Hair follicular keratinocyte (primary cell): ENCODE measurements around the gene GSTT2B. TPM values are rescaled to one million over a fixed set of nuclear protein-coding genes. Genes with fewer than 3 reads are reported as not detected.

Experiments
- total RNA-seq: library from RNA; depleted of rRNA; stranded (reverse); fragments of >200 nt; gene quantifications from 2 replicates; pipeline ENCODE4 v1.2.3, GENCODE V29; 2015

GSTT2B gene, protein sequence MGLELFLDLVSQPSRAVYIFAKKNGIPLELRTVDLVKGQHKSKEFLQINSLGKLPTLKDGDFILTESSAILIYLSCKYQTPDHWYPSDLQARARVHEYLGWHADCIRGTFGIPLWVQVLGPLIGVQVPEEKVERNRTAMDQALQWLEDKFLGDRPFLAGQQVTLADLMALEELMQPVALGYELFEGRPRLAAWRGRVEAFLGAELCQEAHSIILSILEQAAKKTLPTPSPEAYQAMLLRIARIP
- total RNA-seq: 2.4 and 6.5 TPM in 2 replicates

DNA sequence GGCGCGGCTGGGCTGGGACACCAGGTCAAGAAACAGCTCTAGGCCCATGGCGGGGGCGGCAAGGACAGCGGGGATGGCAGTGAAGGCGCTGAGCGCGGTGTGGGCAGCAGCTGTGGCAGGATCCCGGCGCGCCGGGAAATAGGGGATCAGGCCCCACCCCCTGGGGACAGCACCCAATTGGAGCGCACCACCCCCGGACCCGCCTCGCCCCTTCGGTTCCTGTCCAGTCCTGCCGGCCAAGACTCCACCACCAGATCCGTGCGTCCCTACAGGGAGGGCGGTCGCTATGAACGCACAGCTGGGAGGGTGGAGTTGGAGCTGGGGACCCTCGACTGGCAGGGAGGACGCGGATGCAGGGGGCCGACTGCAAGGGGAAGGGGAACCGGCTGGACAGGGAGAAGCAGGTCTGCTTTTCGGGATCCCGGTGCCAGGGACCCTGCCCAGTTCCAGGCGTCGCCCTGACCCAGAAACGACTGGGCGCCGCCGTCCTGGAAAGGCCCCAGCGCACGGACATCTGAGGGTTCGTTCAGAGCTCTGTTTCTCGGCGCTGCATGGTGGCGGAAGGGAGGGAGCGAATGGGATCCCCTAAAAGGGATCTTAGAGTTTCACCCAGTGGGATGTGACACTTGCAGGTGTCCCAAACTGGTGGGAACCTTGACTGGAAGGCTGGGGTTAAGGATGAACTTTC, at the start of gene GSTT2B:
Gene GSTT2B, minus strand, starts transcription at position 112 of the 688 bp plus-strand sequence. Its CDS starts 64 bp downstream, at position 48.

DNA sequence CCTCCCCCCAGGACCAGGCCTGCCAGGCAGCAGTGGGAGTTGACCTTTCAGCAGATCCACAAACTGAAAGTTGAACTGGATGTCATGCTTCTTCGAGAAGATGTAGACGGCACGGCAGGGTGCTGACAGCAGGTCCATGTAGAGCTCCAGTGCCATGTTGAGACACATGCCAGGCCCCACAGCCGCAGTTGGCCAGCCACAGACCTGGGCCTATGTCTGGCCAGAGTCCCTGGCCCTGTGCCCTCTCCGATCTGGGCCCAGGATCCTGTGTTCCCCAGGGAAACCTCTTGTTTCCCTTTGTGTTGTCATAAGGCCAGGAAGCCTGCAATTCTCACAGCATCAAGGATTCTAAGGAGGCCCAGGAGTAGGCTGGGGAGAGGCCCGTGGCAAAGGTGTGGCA, 44.2 kb upstream of the GSTT2B start, which contains the start of gene GSTT4:
Gene GSTT4, minus strand, starts transcription at position 253 of the 400 bp plus-strand sequence. Its CDS starts 97 bp downstream, at position 156.

DNA sequence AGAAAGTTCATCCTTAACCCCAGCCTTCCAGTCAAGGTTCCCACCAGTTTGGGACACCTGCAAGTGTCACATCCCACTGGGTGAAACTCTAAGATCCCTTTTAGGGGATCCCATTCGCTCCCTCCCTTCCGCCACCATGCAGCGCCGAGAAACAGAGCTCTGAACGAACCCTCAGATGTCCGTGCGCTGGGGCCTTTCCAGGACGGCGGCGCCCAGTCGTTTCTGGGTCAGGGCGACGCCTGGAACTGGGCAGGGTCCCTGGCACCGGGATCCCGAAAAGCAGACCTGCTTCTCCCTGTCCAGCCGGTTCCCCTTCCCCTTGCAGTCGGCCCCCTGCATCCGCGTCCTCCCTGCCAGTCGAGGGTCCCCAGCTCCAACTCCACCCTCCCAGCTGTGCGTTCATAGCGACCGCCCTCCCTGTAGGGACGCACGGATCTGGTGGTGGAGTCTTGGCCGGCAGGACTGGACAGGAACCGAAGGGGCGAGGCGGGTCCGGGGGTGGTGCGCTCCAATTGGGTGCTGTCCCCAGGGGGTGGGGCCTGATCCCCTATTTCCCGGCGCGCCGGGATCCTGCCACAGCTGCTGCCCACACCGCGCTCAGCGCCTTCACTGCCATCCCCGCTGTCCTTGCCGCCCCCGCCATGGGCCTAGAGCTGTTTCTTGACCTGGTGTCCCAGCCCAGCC, 18.7 kb upstream of the GSTT2B start, which contains the start of gene GSTT2:
Gene GSTT2, plus strand, starts transcription at position 578 of the 684 bp plus-strand sequence.

DNA sequence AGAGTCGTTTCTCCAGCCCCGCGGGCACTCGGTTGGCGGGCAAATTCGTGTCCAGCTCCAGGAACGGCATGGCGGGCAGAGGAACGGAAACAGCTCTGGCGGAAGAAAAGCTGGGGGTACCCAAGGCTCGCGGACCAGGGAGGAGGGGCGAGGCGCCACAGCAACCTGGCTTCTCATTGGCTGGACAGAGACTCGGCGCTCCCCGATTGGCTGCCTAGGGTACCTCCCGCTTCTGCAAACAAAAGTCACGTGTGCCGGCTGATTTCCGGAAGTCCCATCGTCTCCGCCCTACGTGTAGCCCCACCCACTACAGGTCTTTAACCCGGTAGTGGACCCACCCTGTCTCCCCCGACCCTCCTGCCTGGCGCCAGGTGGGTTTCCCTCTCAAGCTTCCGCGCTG, 13.3 kb upstream of the GSTT2B start, which contains the start of gene DDT:
Gene DDT, minus strand, starts transcription at position 97 of the 400 bp plus-strand sequence. Its CDS starts 27 bp downstream, at position 70.

DNA sequence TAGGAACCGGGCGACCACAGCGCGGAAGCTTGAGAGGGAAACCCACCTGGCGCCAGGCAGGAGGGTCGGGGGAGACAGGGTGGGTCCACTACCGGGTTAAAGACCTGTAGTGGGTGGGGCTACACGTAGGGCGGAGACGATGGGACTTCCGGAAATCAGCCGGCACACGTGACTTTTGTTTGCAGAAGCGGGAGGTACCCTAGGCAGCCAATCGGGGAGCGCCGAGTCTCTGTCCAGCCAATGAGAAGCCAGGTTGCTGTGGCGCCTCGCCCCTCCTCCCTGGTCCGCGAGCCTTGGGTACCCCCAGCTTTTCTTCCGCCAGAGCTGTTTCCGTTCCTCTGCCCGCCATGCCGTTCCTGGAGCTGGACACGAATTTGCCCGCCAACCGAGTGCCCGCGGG, 5.6 kb upstream of the GSTT2B start, which contains the start of gene DDTL:
Gene DDTL, plus strand, starts transcription at position 321 of the 400 bp plus-strand sequence. Its CDS starts 27 bp downstream, at position 348.

Other genes with a start within 250 kb of the GSTT2B start
- 0.99 and 2.3 TPM in 2 replicates for gene ZNF70, start 210.1 kb downstream of the GSTT2B start, total RNA-seq
- not detected in 2 replicates for gene VPREB3, start 206.8 kb downstream of the GSTT2B start, total RNA-seq
- gene C22orf15, start 198.2 kb downstream of the GSTT2B start, total RNA-seq: not detected in 2 replicates
- 8.3 and 13.7 TPM in 2 replicates for gene CHCHD10, start 193.2 kb downstream of the GSTT2B start, total RNA-seq
- gene MMP11, start 188.3 kb downstream of the GSTT2B start, total RNA-seq: 0.38 and 0.47 TPM in 2 replicates
- gene SMARCB1, start 174.2 kb downstream of the GSTT2B start, total RNA-seq: 119 and 127 TPM in 2 replicates
- 1.4 and 5.6 TPM in 2 replicates for gene DERL3, start 122.2 kb downstream of the GSTT2B start, total RNA-seq
- 3.3 and 3.4 TPM in 2 replicates for gene SLC2A11, start 103.3 kb downstream of the GSTT2B start, total RNA-seq
- 889 and 913 TPM in 2 replicates for gene MIF, start 66.8 kb downstream of the GSTT2B start, total RNA-seq
- gene DDTL, start 5.7 kb upstream of the GSTT2B start, total RNA-seq: 1.5 and 2.9 TPM in 2 replicates
- gene DDT, start 13.2 kb upstream of the GSTT2B start, total RNA-seq: 132 and 143 TPM in 2 replicates
- 0.49 TPM in 1 of 2 replicates, not detected in the other for gene GSTT2, start 18.9 kb upstream of the GSTT2B start, total RNA-seq
- not detected in 2 replicates for gene GSTT4, start 44.3 kb upstream of the GSTT2B start, total RNA-seq
- gene CABIN1, start 50.1 kb upstream of the GSTT2B start, total RNA-seq: 17.1 and 20.2 TPM in 2 replicates
- 0.04 and 0.16 TPM in 2 replicates for gene SUSD2, start 220.3 kb upstream of the GSTT2B start, total RNA-seq